Retinal pigment epithelial cell (primary cell): ENCODE measurements around the gene GBF1.
A peak's percentile ranks its signal among the peaks of the same experiment; 100 is the strongest.

ENCODE experiments used
- DNase-seq: peaks from one replicate; pipeline ENCODE4 v3.0.0-alpha.2; 2010; ENCODE audit warnings: low read depth
- H3K4me3 ChIP-seq: 2 replicates; pipeline ENCODE4 v1.5.1; 2011; ENCODE audit warnings: mild to moderate bottlenecking, low read length, control low read depth, moderate library complexity
- CTCF ChIP-seq: conservative IDR thresholded peaks from 2 replicates; pipeline ENCODE4 v1.5.1; 2011; ENCODE audit warnings: low read depth, low read length, control low read depth, inconsistent platforms

GBF1 gene

GRCh38 chr10:102324061-102324460, 78.7 kb downstream of the GBF1 start:
- DNase-seq = no peak
- TF ChIP-seq CTCF = no peak
- H3K4me3 ChIP-seq = no peak overlapping the region

GRCh38 chr10:102326031-102326430, 80.7 kb downstream of the GBF1 start:
- no peak for DNase-seq
- TF ChIP-seq CTCF = no peak
- no peak overlapping the region for H3K4me3 ChIP-seq

- no peak for TF ChIP-seq CTCF
- H3K4me3 ChIP-seq = no peak overlapping the region
Measured at GRCh38 chr10:102327002-102327401, 81.7 kb downstream of the GBF1 start.

GRCh38 chr10:102327641-102328040, 82.3 kb downstream of the GBF1 start:
- H3K4me3 ChIP-seq = no peak overlapping the region
- DNase-seq = no peak
- TF ChIP-seq CTCF = no peak

More at GRCh38 chr10:102327002-102327401, 81.7 kb downstream of the GBF1 start:
- DNase-seq = no peak

GRCh38 chr10:102332772-102333171, 87.4 kb downstream of the GBF1 start:
- TF ChIP-seq CTCF = no peak
- DNase-seq = no peak

GRCh38 chr10:102334101-102334500, 88.8 kb downstream of the GBF1 start:
- TF ChIP-seq CTCF = no peak
- peak; percentile 90 for DNase-seq
- H3K4me3 ChIP-seq = no peak overlapping the region

More at GRCh38 chr10:102332772-102333171, 87.4 kb downstream of the GBF1 start:
- no peak overlapping the region for H3K4me3 ChIP-seq

GRCh38 chr10:102335184-102335583, 89.9 kb downstream of the GBF1 start:
- no peak for TF ChIP-seq CTCF
- DNase-seq = no peak

More at GRCh38 chr10:102335184-102335583, 89.9 kb downstream of the GBF1 start:
- H3K4me3 ChIP-seq = no peak overlapping the region
